Measurements from ENCODE around the gene PCDHGB7.

DNA sequence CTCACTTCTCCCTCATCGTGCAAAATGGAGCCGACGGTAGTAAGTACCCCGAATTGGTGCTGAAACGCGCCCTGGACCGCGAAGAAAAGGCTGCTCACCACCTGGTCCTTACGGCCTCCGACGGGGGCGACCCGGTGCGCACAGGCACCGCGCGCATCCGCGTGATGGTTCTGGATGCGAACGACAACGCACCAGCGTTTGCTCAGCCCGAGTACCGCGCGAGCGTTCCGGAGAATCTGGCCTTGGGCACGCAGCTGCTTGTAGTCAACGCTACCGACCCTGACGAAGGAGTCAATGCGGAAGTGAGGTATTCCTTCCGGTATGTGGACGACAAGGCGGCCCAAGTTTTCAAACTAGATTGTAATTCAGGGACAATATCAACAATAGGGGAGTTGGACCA, 13.8 kb downstream of the PCDHGB7 start:
- TF ChIP-seq, protein P1, sequence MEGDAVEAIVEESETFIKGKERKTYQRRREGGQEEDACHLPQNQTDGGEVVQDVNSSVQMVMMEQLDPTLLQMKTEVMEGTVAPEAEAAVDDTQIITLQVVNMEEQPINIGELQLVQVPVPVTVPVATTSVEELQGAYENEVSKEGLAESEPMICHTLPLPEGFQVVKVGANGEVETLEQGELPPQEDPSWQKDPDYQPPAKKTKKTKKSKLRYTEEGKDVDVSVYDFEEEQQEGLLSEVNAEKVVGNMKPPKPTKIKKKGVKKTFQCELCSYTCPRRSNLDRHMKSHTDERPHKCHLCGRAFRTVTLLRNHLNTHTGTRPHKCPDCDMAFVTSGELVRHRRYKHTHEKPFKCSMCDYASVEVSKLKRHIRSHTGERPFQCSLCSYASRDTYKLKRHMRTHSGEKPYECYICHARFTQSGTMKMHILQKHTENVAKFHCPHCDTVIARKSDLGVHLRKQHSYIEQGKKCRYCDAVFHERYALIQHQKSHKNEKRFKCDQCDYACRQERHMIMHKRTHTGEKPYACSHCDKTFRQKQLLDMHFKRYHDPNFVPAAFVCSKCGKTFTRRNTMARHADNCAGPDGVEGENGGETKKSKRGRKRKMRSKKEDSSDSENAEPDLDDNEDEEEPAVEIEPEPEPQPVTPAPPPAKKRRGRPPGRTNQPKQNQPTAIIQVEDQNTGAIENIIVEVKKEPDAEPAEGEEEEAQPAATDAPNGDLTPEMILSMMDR (IDR thresholded peaks at IDR 0.05): no peak
- no peak for TF ChIP-seq EZH2 (IDR thresholded peaks at IDR 0.05; ENCODE audit: borderline replicate concordance, insufficient read depth, low read depth, low read length, poor library complexity, severe bottlenecking)

All from B cell (primary cell).